T-helper 1 cell treated with Interleukin-12 subunit alpha and Interleukin-12 subunit beta and Interleukin-4 antibody, amounts not matched to agents 30 ng/mL and 1 ng/mL, for 36 hours (primary cell): ENCODE data around the gene BFSP2. TPM values are rescaled to one million over a fixed set of nuclear protein-coding genes. Genes with fewer than 3 reads are reported as not detected.
"Not testable (repeated sequence)": the region's sequence is repeated elsewhere in the genome, so short reads cannot be mapped to it uniquely, and the experiment has no call there.

Experiments
- intact Hi-C: fragments of 100-400 bp; cut with micrococcal nuclease; formaldehyde crosslinking; loops from one replicate; pipeline ENCODE4 v1.15.1; 2024
- total RNA-seq: library from RNA; stranded (reverse); gene quantifications from 2 replicates; pipeline ENCODE4 v1.2.3, GENCODE V29; 2022

The BFSP2 gene
- total RNA-seq, 1 donor from 2014 or later, result 0.47 TPM

DNA sequence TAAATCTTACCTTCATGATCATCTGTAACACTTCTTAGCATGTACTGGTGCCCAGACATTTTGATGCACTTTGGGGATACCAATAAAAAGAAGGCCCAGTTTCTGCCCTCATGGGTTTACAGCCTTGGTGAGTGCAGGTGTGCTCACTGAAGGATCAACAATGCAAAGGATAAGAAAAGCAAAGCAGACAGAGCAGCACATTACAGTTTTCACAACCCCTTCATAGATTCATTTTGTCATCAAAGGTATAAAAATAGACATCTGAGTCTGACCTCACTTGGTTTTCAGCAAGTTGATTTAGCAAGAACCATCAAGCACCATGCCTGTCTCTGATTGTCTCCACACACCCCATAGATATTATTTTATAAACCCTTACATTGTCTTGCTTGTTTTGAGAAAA lies 77.6 kb downstream of the BFSP2 start:
- intact Hi-C loops, result loop anchor here (5.0 kb wide), 2 partner anchors 185 to 330 kb away; partner anchors contain the start of genes SRPRB and TOPBP1

DNA sequence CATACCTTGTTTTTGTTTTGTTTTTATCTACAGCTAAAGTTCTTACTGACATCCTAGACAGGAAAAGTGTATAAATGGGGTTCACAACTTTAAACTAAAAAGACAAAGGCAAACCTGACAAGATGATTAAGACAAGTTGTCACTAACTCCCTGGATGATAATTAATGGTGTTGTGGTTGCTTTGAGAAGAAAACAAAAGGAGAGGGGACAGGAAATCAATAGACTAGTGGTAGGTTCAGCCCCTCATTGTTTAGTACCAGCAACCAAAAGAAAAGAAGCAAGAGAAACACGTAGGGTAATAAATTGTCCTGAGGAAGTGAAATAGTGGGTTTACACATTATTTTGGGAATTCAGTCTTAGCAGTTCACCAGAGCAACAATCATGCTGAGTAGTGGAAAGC lies 78.8 kb downstream of the BFSP2 start:
- intact Hi-C loops, result loop anchor here (5.0 kb wide), 2 partner anchors 184 to 329 kb away; partner anchors contain the start of genes SRPRB and TOPBP1

DNA sequence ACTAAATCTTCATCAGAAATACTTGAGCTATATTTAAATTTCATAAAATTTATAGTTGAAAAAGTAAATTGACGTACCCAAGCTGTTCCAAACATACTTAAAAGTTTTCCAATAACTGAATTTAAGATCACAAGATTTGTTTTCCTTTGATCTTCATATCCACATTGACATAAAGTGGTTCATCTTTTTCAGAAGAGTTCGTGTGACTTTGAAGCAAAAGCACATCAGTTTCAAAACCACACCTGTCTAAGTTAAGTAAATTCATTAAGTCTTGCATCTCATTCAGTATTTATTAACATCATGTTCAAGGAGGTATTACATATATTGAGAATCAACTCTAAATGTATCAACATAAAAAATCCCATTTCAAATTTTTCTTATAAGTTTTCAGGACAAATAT lies 79.5 kb downstream of the BFSP2 start:
- intact Hi-C loops, result loop anchor here (5.0 kb wide), 2 partner anchors 183 to 328 kb away; partner anchors contain the start of genes SRPRB and TOPBP1

DNA sequence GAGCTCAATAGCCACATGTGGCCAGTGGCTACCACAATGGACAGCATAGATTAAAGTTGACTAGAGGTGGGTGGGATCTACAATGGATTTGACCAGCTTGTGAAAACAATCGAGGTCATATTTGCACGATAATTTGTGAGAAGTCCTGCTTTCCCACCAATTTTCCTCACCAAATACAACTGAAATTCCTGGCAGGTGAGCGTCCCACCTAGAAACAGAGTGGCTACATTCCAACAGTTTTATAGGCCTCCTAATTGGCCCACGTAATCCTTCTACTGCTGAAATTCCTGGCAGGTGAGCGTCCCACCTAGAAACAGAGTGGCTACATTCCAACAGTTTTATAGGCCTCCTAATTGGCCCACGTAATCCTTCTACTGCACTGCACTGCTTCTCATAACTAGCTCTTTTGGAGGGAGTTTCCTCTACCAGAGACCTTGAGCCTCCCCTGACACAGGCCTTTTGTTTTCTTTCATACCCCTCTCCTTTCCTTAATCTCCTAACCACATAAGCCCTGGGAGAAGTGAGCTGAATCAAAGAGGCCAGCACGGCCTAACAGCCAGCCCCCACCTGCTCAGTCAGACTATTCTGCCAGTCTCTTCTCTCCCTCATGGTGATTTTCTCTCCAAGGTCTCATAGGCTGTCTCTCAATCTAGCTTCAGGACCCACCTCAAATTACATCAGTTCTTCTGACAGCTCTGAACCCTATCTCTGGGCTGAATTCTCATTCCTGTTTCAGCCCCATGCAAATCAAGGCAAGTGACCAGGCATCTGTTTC lies 80.2 kb downstream of the BFSP2 start:
- intact Hi-C loops, result loop anchor here (5.0 kb wide), 2 partner anchors 182 to 327 kb away; partner anchors contain the start of genes SRPRB and TOPBP1

DNA sequence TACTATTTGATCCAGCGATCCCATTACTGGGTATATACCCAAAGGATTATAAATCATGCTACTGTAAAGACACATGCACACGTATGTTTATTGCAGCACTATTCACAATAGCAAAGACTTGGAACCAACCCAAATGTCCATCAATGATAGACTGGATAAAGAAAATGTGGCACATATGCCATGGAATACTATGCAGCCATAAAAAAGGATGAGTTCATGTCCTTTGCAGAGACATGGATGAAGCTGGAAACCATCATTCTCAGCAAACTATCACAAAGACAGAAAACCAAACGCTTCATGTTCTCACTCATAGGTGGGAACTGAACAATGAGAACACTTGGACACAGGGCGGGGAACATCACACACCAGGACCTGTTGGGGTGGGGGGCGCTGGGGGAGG lies 82.6 kb downstream of the BFSP2 start:
- intact Hi-C loops, result not testable (repeated sequence)

DNA sequence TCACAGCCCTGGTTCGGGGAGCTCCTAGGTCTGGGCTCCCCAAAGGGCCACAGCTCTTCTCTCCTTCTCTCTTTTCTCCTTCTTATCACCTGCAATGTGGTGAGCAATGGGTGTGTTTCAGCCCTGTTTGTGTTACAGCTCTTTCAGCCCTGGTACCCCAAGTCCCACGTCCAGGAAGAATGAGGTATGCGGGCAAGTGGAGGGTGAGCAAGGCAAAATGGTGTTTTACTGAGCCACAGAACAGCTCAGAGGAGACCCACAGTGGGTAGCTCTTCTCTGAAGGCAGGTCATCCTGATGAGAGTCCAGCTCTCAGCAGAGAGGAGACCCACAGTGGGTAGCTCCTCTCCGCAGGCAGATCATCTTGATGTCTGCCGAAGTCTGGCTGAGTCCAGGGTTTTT lies 86.8 kb downstream of the BFSP2 start:
- intact Hi-C loops, result no loop called here

DNA sequence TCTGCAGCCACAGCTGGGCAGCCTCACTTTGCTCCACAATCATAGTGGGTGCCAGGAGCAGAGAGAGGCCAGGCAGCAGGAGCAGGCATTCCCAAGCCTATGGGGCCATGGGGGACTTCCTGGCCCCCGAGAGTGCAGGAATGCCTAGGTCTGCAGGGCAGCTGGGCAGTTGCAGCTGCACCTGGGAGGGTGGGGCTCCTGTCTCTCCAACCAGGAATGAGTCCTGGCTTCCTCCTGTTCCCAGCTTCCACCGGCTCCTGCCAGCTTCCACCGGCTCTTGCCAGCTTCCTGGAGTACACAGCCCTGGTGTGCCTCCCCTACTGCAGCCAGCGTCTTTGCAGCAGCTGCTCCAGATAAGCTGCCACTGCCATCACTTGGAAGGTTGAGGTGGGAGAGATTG lies 87.3 kb downstream of the BFSP2 start:
- intact Hi-C loops, result no loop called here

DNA sequence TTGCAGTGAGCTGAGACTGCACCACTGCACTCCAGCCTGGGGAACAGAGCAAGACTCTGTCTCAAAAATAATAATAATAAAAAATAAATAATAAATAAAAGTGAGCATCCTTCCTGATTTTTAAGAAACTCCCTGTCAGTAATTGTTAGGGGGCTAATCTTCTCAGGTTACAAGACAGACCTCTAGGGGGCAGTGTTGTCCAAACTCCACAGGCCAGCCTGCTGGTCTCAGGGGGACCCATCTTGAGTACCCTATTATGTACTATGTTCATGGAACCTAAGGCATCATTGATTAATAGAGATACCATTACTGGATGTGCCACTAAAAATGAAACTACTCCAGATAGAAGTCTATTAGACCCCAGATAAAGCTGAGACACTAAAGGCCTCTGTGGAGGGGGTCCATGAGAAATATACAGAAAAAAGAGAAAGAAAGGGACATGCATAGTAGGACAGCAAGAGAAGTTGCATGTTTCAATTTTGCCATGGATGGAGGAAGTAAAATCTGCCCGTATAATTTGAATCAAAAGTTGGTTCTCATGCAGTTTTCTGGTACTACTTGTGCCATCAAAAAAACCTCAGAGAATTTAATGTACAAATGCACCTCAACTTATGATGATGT lies 88.2 kb downstream of the BFSP2 start:
- intact Hi-C loops, result loop anchor here (1.0 kb wide), 1 partner anchor 85 kb away; the partner anchor contains the start of gene CDV3

DNA sequence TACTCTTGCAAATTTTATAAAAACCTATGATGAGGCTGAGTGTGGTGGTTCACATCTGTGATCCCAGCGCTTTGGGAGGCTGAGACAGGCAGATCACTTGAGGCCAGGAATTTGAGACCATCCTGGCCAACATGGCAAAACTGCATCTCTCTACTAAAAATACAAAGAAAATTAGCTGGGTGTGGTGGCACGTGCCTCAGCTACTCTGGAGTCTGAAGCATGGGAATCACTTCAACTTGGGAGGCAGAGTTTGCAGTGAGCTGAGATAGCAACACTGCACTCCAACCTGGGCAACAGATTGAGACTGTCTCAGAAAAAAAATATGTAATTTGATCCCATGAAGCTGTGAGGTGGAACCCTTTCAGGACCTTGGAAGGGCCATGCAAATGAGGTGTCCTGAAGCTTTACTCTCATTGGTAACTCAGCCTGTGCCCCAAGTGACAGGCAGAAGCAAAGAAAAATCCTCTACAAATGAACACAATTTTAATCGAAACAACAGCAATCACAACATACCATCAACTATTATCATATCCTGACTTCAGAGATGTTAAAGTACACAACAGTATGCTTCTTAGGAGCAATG lies 89.0 kb downstream of the BFSP2 start:
- intact Hi-C loops, result loop anchor here (1.0 kb wide), 1 partner anchor 84 kb away; the partner anchor contains the start of gene CDV3

DNA sequence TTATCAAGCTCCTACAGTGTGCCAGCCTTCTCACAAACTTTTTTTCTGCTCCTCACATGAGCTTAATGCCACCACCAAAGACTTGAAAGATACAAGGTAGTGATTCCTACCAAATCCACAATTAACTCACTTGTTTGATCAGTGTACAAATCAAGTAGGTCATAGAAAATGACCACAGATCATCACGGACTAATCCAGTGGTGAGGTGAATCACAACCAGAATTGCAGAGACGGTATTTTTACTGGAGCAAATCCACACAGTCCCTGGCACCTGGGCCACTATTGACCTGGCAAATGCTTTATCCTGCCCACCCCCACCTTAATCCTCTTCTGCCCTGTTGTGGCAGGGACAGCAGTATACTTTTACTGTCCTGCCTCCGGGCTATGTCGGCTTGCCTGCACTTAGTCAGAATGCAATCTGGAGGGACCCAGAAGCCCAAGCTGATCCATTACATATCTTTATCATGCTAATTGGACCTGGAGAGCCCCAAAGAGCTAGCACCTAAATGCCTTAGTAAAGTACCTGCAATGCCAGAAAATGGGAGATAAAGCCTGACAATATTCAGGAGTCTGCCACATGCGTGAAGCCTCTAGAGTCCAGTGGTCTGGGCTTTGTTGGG lies 89.7 kb downstream of the BFSP2 start:
- intact Hi-C loops, result loop anchor here (2.0 kb wide), 1 partner anchor 17 kb away; no protein-coding TSS in a partner anchor

DNA sequence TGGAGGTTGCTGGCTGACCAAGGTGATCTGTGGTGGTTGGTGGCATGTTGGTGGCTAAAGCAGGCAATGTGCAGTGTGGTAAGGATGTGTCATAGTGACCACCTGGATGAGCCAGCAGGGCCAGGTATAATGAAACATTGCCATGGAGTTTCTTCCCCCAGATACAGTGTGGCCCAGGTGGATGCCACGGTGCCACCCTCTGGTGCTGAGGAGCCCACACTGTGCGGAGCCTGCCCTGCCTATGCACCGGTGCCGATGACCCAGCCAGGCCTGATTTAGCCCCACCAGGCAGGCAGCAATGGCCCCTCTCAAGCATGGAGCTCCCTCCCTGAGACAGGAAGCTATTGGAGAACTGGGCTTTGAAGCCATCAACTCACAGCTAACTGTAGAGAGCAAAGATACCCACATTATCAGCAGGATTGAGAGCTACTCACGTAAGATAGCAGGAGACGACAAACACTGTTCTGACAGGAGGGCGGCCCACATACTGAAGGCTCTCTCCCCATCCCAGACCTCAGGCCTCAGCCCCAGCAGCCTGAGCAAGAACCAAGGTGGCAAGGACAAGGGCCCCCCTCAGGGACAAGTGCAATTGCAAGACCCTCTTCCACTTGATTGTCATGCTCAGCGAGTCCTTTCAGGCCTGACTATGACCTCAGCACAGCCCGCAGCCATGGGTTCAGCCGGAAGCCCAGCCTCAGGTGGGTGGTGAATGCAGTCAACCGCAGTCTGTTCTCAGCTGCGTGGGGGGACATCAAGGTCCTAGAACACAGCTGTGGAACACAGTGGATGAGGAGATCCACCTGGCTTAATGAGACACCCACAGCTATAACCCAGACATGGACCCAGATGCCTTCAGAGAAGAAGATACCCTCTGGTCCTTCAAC lies 90.9 kb downstream of the BFSP2 start:
- intact Hi-C loops, result loop anchor here (1.0 to 2.0 kb wide), 3 partner anchors 9 to 16 kb away; no protein-coding TSS in a partner anchor

DNA sequence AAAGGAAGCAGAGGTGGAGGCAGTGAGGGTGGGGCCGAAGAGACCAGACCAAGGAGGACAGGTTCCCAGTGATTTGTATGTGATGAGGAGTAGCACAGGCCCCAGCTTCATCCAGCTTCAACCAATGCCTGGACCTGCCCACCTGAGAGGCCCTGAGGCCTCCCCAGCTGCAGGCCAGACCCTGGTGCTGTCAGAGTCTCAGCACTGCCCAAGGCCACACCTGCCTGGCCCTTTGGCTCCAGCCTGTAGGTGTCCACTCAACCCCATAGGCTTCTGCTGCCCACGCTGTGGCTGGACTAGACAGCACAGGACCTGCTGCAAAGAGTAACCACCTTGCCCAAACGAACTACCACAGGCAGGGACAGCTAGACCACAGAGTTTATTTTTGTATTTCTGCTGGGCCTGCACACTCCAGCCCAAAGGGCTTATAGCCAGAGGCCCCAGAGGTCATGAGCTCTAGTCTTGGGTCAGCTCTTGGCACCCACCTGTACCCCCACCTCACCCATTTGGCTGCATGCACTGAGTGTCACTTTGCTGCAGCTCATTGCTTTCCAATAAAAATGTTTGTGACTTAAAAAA lies 91.7 kb downstream of the BFSP2 start:
- intact Hi-C loops, result loop anchor here (1.0 to 2.0 kb wide), 3 partner anchors 8 to 16 kb away; no protein-coding TSS in a partner anchor

DNA sequence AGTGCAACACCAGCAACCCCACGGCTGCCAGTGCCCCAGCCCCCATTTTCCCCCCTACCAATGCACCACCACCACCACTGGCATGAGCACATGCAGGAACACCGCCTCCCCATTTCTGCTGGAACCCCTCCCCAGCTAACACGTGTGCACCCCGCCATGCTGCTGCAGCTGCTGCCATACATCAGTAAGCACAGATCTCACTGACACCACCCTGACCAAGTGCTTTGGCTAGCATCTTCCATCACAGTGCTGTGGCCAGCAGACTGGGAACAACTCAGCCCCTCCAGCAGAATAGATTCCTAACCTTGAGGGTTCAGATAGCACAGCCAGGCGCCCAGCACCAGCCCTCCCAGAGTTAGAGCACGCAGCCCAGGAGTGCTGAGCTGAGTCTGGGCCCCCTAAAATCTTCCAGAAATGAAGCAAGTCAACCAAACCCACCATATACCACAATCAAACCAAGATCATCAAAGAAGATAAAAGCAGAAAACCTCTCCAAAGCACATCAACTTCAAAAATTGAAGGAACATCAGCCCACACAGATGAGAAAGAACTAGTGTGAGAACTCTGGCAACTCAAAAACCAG lies 92.4 kb downstream of the BFSP2 start:
- intact Hi-C loops, result no loop called here

DNA sequence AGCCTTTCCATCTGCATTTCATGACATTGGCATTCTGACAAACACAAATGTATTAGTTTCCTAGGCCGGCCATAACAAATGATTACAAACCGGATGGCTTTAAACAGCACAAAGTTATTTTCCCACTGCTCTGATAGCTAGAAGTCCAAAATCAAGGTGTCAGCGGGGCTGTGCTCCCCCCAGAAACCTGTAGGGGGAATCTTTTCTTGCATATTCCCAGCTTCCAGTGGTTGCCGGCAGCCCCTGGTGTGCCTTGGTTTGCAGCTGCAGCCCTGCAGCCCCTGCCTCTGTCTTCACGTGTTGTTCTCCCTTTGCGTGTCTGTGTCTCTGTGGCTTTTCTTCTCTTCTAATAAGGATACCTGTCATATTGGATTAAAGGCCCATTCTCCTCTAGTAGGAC lies 94.6 kb downstream of the BFSP2 start:
- intact Hi-C loops, result no loop called here

DNA sequence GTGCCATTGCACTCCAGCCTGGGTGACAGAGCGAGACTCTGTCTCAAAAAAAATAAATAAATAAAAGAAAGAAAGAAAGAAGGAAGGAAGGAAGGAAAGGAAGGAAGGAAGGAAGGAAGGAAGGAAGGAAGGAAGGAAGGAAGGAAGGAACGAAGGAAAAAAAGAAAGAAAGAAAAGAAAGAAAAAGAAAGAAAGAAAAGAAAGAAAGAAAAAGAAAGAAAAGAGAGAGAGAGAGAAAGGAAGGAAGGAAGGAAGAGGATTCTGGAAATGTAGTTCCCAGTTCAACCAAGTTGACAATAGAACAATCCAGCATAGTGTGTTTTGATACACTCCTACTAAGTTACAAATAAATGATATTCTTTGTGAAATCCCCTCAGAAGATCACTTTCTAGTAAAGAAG lies 102.7 kb downstream of the BFSP2 start:
- intact Hi-C loops, result loop anchor here (10.0 kb wide), 2 partner anchors 422 to 982 kb away; partner anchors contain the start of genes ANAPC13 and CEP63

DNA sequence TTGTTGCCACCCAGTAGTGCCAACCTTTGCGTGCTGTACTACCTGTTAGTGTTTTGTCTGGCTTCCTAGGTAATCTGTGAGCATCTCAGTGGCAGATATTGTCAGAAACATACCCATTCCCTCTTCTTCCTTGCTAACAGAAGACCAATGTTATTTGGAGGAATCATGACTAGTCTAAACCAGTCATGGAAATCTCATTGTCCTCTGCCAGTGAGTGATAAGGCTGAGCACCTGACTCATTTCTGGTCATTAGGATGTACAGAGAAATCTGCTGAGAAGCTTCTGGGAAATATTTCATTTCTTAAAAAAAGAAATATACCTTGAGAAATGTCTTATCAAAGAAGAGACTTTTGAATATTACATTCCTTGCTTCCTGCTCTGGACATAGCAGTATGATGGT lies 103.6 kb downstream of the BFSP2 start:
- intact Hi-C loops, result loop anchor here (10.0 kb wide), 2 partner anchors 421 to 981 kb away; partner anchors contain the start of genes ANAPC13 and CEP63

DNA sequence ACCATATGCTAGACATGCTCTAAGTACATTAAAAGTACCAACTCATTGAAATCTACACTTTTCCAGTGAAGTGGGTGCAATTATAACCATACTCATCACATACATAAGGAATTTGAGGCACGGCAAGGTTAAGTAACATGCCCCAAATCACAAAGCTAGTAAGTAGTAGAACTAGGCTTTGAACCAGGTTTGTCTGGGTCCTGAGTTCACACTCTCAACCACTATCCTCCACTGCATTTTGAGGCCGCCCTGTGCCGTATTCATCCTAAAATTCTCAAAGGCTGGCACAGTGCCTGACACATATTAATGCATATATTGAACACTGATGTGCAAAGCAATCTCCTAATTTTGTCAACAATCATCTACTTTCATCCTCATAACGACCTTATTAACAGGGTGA lies 104.9 kb downstream of the BFSP2 start:
- intact Hi-C loops, result loop anchor here (10.0 kb wide), 2 partner anchors 420 to 980 kb away; partner anchors contain the start of genes ANAPC13 and CEP63

DNA sequence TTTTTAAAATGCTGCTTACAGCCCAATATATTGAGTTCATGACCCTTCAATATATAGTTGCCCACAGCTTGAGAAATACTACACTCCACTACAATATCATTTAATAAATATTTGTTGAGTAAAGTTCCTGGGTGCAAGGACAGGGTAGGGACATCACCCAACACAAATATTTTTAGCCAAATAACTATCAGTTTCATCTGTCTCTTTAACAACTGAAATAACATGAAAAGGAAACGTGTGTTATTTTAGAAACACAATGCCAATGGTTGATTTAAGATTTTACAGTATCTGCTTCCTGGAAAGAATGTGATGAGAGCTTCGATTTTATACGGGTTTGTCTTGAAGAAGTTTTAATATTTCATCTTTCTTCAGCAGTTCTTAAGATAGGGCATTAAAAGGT lies 106.0 kb downstream of the BFSP2 start:
- intact Hi-C loops, result loop anchor here (1.0 to 10.0 kb wide), 9 partner anchors 9 to 979 kb away; partner anchors contain the start of genes ANAPC13, CDV3, CEP63 and NPHP3
